Right lobe of liver (tissue), 4 donors: ENCODE data around the gene GALNT12.

ENCODE experiments used
- CTCF ChIP-seq, 4 donors: fragments of 200-600 bp in 3 of 4; fragments of 450-650 bp in 1 of 4; IDR thresholded peaks; one replicate each; pipeline versions ENCODE4 v1.5.1 to v1.8.0; 2016 to 2022; ENCODE audit warnings: antibody characterized with exemption in 4 of 4, mild to moderate bottlenecking in 2 of 4
- POLR2A ChIP-seq: fragments of 450-650 bp; IDR thresholded peaks from one replicate; pipeline ENCODE4 v1.6.1; 2017; ENCODE audit warnings: antibody characterized with exemption, mild to moderate bottlenecking
- donor health status: DM: no; HTN: no; CAD: no.
- donor health status: DM: no; HTN: no; CAD: no.
- donor health status: DM: no; HTN: yes; CAD: no.

- TF ChIP-seq POLR2A: no peak
- no peak for TF ChIP-seq CTCF (IDR thresholded peaks at IDR 0.05)
Observed at GRCh38 chr9:98798254-98798653, 9.2 kb upstream of the GALNT12 start.
